ENCODE data around the gene MADD. TPM values are rescaled to one million over a fixed set of nuclear protein-coding genes. Genes with fewer than 3 reads are reported as not detected.

MADD gene
- total RNA-seq, 1 donor from 2014 or later, result 41.0 TPM

DNA sequence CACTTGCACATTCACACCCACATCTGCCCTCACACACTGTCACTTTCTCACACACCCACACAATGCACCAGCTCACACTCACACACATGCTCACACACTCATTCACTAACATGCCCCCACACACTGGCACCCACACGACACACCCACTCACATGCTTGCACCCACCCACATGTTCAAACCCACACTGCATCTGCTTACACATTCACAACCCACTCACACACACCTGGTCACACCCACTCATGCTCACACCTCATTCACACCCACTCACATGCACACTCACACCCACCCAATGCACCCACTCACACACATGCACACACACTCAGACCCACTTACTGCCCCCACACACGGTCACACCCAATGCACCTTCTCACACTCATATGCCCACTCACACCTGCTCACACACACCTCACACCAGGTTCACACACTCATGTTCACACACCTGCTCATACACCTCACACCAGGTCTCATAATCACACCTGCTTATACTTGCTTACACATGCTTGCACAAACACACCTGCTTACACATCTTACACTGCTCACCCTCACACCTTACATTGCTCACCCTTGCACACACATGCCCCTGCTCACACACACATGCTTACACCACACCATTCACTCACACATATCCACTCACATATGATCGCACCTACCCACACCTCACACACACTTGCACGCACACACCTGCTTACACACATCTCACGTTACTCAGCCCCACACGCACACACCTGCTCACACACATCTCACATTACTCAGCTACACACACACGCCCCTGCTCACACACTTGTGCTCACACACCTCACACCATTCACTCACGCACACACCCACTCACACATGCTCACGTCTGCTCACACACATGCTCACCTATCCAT lies 86.4 kb downstream of the MADD start:
- DNase-seq (ENCODE audit: low read depth), result no peak

DNA sequence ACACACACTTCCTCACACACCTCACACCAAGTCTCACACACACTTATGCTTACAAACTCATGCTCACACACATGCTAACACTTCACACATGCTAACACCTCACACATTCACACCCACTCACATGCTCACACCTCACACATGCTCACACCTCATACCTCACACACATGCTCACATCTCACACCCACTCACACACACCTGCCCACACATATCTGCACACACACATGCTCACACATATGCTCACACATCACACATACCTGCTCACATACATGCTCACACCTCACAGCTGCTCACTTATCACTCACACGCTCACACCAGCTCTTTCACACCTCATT lies 87.0 kb downstream of the MADD start:
- DNase-seq (ENCODE audit: low read depth), result no peak

DNA sequence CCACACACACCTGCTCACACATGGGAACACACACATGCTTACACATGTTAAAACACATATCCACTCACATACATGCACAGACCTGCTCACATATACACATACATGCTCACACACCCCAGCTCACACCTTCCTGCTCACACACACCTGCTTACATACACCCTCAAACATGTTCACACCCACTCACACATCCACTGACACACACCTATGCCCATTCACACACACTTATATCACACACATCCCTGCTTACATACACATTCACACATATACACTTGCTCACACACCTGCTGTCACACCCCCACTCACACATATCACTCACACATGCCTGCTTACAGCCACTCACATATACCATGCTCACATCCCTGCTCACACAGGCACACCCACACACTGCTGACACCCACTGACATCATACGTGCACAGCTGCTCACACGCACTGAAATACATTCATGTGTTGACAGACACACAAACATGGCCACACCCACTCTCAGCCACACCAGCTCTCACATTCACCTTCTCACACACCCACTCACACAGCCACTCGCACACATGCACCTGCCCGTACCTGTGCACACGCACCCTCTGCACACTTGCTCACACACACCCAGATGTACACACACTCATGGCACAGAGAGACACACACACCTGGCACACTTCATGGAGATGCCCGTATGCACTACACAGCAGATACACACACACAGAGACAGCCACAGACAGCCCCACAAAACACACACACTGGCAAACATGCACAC lies 88.2 kb downstream of the MADD start:
- DNase-seq (ENCODE audit: low read depth), result no peak

DNA sequence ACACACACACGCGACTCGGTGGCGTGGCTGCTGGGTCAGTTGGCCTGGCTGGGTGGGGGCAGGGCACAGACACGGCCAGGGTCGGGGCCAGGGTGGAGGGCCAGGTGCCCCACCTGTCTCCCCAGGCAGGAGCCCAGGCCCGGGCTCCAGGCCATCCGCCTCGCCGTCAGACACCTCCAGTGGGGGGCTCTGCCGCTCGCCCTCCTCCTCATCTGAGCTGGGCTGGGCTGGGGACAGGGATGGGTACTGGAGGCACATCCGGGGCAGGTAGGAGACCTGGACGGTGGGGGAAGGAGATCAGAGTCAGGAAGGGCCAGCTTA lies 88.8 kb downstream of the MADD start:
- DNase-seq (ENCODE audit: low read depth), result no peak

DNA sequence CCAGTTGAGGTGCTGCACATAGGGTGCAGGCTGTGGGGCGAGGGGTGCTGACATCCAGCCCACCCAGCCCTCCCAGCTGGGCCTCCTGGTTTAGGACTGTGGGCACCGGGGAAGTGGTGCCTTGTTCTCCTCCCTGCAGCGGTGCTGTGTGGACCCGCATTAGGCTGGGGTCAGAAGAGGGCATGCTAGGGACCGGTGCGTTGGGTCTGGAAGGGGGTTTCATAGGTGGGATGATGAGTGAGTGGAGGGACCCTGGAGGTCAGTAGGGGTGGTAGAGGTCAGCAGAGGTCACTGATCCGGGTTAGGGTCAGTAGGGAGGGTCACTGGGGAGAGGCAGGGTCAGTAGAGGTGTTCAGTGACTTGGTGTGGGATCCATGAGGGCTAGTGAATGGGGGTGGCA lies 89.2 kb downstream of the MADD start:
- DNase-seq (ENCODE audit: low read depth), result no peak

DNA sequence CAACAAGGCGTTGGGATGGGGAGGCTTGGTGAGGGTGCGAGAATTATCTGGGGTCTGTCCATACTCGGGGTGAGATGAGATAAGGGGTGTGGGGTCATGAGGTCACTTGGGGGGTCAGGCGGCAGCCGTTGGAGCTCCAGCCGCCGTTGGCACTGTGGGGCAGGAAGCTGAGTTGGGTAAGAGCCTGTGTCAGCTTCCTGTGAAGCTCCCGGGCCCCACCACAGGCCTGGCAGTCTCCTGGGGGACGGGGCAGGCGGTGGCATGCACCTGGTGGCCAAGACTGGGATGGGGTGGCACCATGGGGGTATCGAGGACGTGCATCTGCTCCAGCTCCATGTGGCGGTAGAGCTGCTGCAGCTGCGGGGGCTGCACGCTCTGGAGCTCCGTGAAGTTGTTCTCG lies 89.7 kb downstream of the MADD start:
- no peak for DNase-seq (ENCODE audit: low read depth)

GRCh38 chr11:47360341-47360740 lies 90.4 kb downstream of the MADD start:
- no peak for DNase-seq (ENCODE audit: low read depth)

- DNase-seq (ENCODE audit: low read depth), result no peak
Observed at GRCh38 chr11:47361419-47361818, 91.5 kb downstream of the MADD start.

- DNase-seq (ENCODE audit: low read depth), result no peak
Observed at GRCh38 chr11:47366020-47366490, 96.1 kb downstream of the MADD start.

DNA sequence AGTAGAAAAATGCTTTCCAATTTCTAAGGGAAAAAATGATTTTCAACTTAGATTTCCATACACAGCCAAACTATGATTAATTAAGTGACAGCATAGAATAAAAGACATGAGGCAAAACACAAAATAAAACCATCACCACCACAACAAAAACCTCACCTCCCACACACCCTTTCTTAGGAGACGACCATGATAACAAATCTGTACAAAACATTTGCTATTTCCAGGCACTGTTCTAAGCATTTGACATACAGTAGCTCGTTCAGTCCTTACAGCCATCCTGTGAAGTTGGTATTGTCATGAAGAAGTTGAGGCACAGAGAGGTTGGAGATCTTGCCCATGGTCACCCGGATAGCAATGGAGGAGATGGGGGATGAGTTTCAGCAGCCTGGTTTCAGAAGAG lies 99.7 kb downstream of the MADD start:
- DNase-seq (ENCODE audit: low read depth), result no peak

- no peak for DNase-seq (ENCODE audit: low read depth)
Observed at GRCh38 chr11:47372422-47372821, 102.5 kb downstream of the MADD start.

- DNase-seq (ENCODE audit: low read depth), result peak; percentile 79
Observed at GRCh38 chr11:47373876-47374719, 104.2 kb downstream of the MADD start.

DNA sequence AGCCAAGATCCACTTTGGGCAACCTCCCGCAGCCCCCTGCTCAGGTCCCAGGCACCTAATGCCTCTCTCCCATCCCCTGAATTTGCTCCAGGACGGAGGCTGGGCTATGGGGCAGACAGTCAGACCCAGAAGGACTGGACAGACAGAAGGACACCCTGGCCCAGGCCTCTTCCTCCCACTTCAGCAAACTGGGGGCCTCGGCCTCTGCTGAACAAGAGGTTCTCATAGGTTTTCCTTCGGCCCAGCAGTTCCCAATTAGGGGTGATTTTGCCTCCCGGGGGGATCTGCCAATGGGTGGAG lies 104.7 kb downstream of the MADD start:
- DNase-seq (ENCODE audit: low read depth), result no peak

GRCh38 chr11:47375020-47375419 lies 105.1 kb downstream of the MADD start:
- no peak for DNase-seq (ENCODE audit: low read depth)

DNA sequence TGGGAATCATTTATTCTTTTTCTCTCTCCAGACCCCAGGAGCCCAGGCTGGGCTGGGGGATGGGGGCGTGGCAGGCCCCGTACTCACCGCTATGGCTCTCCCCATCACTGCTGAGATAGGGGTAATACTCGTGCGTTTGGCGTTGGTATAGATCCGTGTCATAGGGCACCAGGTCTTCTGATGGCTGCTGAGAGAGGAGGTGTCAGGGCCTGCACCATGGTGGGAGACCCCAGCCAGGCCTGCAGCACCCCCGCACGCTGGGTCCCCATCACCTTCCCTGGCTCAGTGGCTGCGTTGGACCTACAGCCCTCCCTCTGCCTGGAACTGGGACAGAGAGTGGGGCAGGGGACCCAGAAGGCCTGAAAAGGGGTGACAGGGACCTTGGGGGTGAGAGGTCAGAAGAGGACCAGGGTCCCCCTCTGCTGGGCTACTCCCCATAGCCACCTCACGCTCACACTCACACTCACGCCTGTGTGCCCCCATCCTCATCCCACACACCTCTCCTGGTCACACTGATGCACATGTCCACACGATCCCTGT lies 105.7 kb downstream of the MADD start:
- DNase-seq (ENCODE audit: low read depth), result no peak

DNA sequence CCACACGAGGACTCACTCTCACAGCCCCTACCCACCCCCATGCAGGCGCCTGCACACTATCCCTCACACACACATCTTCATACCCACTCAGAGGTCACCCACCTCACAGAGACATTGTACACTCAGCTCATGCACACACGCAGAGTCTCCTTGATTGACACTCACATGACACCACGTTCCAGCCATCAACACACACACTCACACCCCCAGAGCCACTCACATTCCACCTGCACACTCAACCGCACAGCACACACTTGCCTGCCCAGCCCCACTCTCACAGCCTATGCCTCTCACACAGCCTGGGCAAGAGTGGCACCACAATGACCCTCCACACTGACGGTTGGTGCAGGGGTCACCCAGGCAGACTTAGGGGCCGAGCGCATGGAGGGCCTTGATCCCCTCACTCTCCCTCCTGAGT lies 106.2 kb downstream of the MADD start:
- DNase-seq (ENCODE audit: low read depth), result no peak

DNA sequence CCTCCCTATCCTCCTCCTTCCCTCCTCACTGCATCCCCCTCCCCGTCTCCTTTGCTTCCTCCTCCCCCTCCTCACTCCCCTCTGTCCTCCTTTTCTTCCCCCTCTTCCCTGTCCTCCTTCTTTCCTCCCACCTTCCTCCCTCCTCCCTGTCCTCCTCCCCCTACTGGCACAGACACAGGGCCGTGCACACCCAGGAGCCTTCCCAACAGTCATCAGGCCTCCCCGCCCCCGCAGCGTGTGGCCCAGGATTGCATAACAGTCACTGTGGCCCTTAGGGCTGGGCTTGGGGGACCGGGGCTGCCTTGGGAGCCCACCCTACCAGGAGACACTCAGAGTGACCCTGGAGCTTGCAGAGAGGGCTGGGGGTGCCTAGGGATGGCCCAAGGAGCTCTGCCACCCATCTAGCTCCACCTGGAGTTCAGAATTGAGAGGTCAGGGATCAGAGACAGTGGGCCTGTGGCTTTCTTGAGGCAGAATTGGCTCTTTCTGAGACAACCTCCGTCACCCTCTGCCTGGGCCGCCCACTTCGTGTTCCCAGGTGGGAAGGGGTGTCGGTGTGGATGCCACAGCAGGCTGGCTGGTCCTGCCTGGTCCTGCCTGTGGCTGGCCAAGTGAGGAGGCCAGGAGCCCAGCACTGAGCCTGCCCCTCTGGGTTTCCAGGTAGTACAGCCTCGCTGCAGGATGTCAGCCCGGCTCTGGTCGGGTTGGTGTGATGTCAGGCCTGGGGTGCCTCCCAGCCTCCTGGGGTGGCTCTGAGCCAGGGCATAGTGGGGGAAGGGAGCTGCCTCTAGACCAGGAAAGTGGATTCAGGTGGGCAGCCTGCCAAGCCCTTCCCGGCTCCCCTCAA lies 106.8 kb downstream of the MADD start:
- DNase-seq (ENCODE audit: low read depth), result no peak

DNA sequence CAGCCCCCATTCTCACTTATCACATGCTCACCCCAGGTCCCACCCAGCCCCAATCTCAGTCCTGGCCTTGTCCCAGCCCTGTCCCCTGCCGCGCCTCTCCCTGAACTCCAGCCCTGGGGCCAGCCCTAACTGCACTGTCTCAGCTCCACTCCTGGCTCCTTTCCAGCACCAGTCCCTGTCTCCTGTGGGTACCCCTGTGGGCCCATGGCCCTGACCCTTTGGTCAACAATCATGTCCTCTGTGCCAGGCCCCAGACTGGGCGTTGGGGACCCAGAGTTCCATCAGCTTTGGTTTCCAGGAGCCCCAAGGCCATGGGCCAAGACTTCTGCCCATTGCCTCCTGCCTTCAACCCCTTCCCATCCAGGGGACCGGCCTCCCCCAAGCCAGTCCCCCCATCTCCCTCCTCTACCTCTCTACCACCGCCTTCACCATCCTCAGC lies 107.7 kb downstream of the MADD start:
- no peak for DNase-seq (ENCODE audit: low read depth)

- no peak for DNase-seq (ENCODE audit: low read depth)
Observed at GRCh38 chr11:47378010-47378835, 108.3 kb downstream of the MADD start, which contains the start of gene SPI1. Gene SPI1, minus strand, starts transcription at chr11:47378547. Its CDS starts 194 bp downstream, at chr11:47378353.

GRCh38 chr11:47378836-47379170 lies 108.9 kb downstream of the MADD start:
- no peak for DNase-seq (ENCODE audit: low read depth)

Data from myocyte (in vitro differentiated cells).